DOHH2 (cell line): ENCODE results near the gene CD28.

ENCODE experiments used
- CTCF ChIP-seq: fragments of 200-600 bp; sonication (generic); IDR thresholded peaks from one replicate; pipeline ENCODE4 v1.5.1; 2014; ENCODE audit warnings: antibody characterized with exemption, mild to moderate bottlenecking, low read depth, low read length; ENCODE audit not compliant: poor library complexity, severe bottlenecking
- EZH2phosphoT487 ChIP-seq: fragments of 200-600 bp; sonication (generic); IDR thresholded peaks from 2 replicates; pipeline ENCODE4 v1.6.1; 2017; ENCODE audit warnings: borderline replicate concordance, mild to moderate bottlenecking, antibody characterized with exemption, low read length, moderate library complexity, mixed read lengths

GRCh38 chr2:203763938-203764664 is 57.7 kb downstream of the CD28 start:
- no peak for TF ChIP-seq CTCF
- TF ChIP-seq EZH2phosphoT487, result no peak
